ENCODE results near the gene KSR2.
"Not testable (repeated sequence)": the region's sequence is repeated elsewhere in the genome, so short reads cannot be mapped to it uniquely, and the experiment has no call there.

The KSR2 gene

DNA sequence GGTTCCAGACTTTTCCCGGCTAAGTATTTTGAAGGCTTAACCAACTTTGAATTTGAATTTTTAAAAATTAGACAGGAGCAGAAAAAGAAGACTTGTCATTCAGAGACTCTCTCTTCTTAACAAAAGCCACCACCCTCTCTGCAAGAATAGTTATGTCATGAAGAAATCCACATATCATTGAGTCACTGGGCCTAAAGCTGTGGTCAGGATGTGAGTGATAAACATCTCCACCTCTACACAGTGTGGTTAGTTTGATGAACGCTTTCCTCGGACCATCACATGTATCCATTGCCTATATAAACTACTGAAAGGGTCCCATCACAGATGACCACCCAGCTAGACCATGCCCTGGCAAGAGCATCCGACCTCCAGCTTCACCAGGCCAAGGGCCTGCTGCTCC, 226.1 kb downstream of the KSR2 start:
- no peak for DNase-seq

DNA sequence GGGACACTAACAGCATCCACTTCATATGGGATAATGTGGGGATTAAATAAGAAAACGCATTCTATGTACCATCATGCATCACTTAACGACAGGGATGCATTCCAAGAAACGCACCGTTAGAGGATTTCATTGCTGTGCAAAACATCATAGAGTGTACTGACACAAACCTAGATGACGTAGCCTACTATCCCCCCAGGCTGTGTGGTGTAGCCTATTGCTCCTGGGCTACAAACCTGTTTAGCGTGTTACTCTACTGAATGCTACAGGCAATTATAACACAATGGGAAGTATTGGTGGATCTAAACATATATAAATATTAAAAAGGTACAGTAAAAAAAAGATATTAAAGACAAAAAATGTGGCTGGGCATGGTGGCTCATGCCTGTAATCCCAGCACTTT, 230.6 kb downstream of the KSR2 start:
- DNase-seq: no peak

DNA sequence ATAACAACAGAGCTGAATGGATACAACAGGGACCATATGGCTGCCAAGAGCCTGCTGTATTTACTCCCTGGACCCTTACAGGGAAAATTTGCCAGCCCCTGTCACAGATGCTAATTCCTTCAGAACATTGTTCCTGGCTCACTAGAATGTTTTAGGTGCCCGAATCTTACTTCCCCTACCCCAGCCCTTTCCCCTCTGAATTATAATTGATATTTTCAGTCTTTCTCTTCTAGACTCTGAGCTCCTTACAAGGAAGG, 235.3 kb downstream of the KSR2 start:
- DNase-seq: no peak

GRCh38 chr12:117732761-117733548, 235.8 kb downstream of the KSR2 start:
- DNase-seq: no peak

DNA sequence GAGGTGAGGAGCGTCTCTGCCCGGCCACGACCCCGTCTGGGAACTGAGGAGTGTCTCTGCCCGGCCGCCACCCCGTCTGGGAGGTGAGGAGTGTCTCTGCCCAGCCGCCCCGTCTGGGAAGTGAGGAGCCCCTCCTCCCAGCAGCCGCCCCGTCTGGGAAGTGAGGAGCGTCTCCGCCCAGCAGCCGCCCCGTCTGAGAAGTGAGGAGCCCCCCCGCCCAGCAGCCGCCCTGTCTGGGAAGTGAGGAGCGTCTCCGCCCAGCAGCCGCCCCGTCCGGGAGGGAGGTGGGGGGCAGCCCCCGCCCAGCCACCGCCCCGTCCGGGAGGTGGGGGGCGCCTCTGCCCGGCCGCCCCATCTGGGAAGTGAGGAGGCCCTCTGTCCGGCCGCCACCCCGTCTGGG, 237.7 kb downstream of the KSR2 start:
- not testable (repeated sequence) for DNase-seq

GRCh38 chr12:117727301-117727700, 241.5 kb downstream of the KSR2 start:
- no peak for DNase-seq

GRCh38 chr12:117724543-117724942, 244.2 kb downstream of the KSR2 start:
- no peak for DNase-seq

- DNase-seq: no peak
Observed at GRCh38 chr12:117718559-117718958, 250.2 kb downstream of the KSR2 start.

GRCh38 chr12:117718141-117718540, 250.6 kb downstream of the KSR2 start:
- DNase-seq: no peak

DNA sequence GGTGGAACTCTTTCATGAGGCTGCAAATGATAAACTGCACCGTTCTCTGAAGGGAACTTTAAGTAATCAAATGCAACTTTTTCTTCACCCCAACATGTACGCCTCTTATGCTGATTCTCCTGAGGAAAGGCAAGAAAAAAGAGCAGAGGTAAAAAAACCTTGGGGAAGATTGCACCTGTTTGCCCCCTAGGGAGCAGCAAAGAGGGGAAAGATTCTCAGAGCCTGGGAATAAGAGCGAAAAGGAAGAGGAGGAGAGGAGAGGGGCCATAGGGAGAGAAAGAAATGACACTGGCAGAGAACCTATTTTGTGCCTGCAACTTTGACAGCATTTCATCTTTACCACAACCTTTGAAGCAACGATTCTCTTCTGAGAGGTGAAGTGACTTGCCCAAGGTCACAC, 254.6 kb downstream of the KSR2 start:
- no peak for DNase-seq

DNA sequence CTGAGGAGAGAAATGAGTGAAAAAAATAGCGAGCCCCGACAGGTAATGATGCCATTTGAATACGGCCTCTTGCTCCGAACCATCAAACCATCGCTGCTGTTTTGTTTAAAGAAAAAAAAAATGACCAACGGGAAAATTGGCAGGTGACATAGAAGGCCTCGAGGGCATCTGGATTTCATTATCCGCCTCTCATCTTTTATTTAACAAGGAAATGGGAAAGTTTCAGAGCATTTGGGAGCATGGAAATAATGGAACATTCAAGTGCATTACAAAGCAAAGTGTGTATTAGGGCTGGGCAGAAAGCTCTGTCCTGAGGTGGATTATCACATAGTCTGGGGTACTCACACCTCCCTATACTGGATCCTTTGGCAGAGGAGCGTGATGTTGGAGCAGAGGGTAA, 258.7 kb downstream of the KSR2 start:
- no peak for DNase-seq

- no peak for DNase-seq
Observed at GRCh38 chr12:117707861-117708260, 260.9 kb downstream of the KSR2 start.

GRCh38 chr12:117703584-117703983, 265.2 kb downstream of the KSR2 start:
- DNase-seq: no peak

DNA sequence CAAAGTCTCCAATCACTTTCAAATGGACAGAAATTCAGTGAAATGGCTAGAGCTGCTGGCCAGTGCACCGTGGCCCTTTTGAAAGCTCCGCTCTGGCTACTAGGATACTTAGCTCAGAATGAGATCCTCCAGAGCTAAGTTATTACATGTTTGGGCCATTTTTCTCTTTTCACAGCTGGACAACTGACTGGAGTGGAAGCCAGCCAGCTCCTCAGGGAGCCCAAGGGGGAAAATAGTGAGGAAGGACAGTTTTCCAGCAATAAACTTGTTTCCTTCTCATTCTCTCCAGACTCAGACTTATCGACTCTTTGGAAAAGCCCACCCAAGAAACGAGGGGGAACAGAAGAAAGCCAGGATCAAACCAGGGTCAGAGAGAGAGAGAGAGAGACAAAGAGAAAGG, 266.0 kb downstream of the KSR2 start:
- no peak for DNase-seq

GRCh38 chr12:117699575-117699974, 269.2 kb downstream of the KSR2 start:
- DNase-seq: no peak

DNA sequence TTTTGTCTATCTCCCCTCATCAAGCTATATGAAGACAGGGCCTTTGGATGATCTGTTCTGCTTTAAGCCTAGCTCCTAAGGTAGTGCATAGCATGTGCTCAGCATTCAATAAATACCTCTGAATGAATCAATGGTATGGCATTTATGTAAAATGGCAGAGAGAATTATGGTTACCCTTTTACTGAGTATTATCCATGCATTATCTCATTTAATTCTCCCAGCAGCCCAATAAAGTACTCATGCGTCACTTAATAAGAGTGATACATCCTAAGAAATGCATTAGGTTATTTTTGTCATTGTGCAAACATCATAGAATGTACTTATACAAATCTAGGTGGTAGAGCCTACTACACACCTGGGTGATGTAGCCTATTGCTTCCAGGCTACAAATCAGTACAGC, 269.7 kb downstream of the KSR2 start:
- DNase-seq: no peak

DNA sequence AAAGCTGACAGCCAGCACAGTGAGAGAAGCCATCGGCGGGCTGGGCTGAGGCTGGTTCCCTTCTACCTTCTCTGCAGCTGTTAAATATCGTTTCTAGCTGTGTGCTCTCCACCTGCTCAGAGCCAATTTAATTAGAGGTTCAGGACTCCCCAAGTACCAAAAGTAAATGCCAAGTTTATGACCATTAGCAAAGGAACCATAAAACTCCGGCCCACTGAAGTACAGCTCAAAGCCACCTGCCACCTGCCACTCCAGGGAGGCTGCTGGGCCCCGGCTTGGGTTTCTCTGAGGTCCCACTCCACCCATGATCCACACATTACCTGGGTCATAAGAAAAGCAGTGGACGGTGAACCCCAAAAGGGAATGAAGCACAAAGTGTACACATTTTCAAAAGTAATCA, 272.8 kb downstream of the KSR2 start:
- no peak for DNase-seq

GRCh38 chr12:117692512-117692911, 276.3 kb downstream of the KSR2 start:
- DNase-seq: no peak

DNA sequence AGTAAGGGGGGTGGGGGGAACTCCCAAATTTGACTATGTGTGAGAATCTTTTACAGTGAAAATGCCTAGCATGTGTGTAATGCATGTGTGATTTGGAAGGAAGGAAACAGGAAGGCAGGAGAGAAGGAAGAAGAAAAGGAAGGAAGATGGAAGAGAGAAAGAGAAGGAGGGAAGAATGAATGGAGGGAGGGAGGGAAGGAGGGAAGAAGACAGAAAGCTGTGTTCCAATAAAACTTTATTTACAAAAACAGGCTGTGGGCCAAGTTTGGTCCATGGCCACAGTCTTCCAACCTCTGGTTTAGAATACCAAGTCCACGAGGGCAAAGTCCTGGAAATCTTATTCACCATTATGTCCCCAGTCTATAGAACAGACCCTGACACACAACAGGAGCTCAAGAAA, 278.9 kb downstream of the KSR2 start:
- DNase-seq: no peak

- no peak for DNase-seq
Observed at GRCh38 chr12:117688446-117688845, 280.3 kb downstream of the KSR2 start.

DNA sequence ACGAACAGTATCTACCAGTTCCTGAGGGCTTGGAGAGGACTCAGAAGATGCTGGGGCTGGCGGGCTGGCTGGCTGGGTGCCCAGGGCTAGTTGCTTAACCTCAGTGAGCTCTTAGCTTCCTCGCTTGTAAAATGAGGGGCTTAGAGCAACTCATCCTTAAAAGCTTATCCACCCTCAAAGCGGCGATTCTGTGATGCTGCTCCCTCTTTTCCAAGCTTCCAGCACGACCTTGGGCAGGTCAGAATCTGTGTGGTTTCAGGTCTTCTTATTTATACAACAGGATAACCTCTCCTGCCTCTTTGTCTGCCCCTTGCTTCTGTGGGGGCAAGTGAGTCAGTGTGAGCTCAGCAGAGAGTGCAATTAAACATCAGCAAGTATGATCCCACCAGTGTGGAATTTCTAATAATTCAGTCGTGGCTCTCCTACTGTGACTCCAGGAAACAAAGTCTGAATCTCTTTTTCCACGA, 281.8 kb downstream of the KSR2 start:
- no peak for DNase-seq

DNA sequence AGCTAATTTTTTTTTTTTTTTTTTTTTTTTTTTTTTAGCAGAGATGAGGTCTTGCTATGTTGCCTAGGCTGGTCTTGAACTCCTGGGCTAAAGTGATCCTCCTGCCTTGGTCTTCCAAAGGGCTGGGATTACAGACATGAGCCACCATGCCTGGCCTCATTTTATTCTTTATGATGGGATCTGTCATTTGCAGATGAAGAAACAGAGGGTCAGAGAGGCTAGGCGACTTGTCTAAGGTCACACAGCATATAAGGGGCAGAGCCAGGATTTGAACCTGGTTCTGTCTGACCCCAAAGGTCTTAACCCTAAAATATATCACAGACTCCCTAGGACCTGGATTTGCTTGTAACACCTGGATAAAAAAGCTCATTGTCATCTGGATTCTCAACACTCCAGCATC, 282.6 kb downstream of the KSR2 start:
- no peak for DNase-seq

DNA sequence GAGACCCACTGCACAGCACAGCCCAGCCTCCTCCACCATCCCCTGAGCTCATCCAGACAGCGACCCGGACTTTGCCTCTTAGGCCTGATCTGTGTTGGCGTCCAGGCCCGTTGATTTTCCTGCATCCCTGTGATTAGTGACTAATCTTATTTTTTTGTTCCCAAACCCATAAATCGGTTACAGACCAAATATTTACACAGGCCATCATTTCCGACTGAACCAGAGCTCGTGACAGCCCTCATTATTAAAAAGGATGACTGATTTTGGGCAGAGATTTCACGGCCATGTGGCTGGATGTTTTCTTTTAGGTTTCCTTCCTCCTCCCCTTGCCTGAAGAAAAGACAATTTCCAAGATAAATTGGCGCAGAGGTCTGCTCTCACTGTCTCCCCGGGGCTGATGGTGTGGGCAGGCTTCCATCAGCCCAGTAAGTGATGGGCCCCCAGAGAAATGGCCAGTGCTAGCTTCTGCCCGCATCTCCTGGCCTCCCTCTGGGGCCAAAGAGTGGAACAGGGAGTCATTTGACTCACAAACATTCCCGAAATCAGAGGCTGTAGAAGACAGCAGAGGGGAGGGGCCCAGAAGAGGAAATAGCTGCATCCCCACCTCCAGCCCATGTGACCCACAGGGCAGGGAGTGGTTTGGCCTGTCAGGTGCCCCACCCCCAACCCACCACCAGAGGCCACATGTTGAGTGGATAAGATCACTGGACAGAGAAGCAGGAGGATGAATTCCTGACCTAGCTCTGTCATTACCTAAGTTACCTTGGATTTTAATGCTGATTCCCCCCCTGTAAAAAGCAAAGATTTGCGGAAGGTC, 283.5 kb downstream of the KSR2 start:
- DNase-seq: peak; percentile 57

- DNase-seq: no peak
Observed at GRCh38 chr12:117684471-117684870, 284.3 kb downstream of the KSR2 start.

DNA sequence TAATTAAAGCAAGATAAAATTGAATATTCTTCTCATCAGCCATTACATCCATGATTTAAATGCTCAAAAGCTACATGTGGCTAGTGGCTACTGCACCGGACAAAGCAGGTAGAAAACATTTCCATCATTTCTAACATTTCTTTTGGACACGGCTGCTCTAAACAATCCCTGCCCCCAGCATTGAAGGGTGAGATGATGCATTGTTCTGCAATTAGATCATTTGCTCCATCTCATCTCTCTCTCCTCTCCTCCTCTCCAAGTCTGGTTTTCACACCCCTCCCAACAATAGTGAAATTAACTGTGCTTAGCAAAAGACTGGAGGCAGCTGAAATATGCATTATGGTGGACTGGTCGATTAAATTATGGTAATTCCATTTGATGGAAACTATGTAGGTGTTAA, 288.5 kb downstream of the KSR2 start:
- no peak for DNase-seq

Data from right forelimb (tissue), 1 donor.